ENCODE results near the gene TMEM253. TPM values are rescaled to one million over a fixed set of nuclear protein-coding genes. Genes with fewer than 3 reads are reported as not detected.

TMEM253 gene
- total RNA-seq, 1 experiment from 2014 or later: 0.49 TPM

DNA sequence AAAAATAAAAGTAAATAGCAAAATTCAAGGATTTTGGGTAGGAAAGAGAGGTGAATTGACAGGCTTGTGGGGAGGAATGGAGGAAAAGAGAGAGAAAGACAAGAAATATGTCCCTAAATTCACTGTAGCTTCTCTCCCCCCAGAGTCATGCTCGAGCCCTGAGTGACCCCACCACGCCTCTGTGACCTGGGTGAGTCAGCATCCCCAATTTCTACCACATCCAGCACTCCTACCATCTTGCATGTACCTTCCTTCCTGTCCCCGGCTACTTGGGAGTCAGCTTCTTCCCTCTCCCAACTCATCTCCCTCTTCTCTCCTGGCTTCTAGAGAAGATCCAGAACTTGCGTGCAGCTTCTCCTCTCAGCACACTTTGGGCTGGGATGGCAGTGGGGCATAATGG lies 12.2 kb upstream of the TMEM253 start:
- intact Hi-C loops (cut with micrococcal nuclease; ENCODE audit: unreplicated experiment): no loop called here
- POLR2A ChIA-PET (ENCODE audit: low non-redundant PET): no interaction called here
- peaks cover 92% of the 10 kb centered on the region for H3K36me3 ChIP-seq (ENCODE audit: insufficient read depth, low read length, poor library complexity, severe bottlenecking)
- TF ChIP-seq CTCF (conservative IDR thresholded peaks at IDR 0.05; ENCODE audit: low read depth, low read length): no peak
- no peak for TF ChIP-seq EZH2 (IDR thresholded peaks at IDR 0.05; ENCODE audit: borderline replicate concordance, low read depth, low read length, poor library complexity, severe bottlenecking)
- BruUV-seq (replicated peaks): no TSS peak
- H3K4me1 ChIP-seq (ENCODE audit: insufficient read depth, low read length, poor library complexity, severe bottlenecking): peaks cover 12% of the 10 kb centered on the region
- CTCF ChIA-PET: interaction anchor here (1.4 kb wide), 1 partner anchor 73 kb away, joined by 4 read pairs; no protein-coding TSS in a partner anchor
- no peaks in the 10 kb centered on the region for H3K9me3 ChIP-seq (ENCODE audit: low read depth, low read length, poor library complexity, severe bottlenecking)
- H3K27me3 ChIP-seq (replicated peaks; ENCODE audit: insufficient read depth, low read depth, low read length, poor library complexity): no peaks in the 10 kb centered on the region
- no peak for DNase-seq (ENCODE audit: low spot score)
- H3K27ac ChIP-seq (ENCODE audit: low read depth, low read length, poor library complexity, severe bottlenecking): peak overlapping the region; percentile 30
- H3K4me3 ChIP-seq (ENCODE audit: low read depth, low read length, poor library complexity, severe bottlenecking): no peak overlapping the region

GRCh38 chr14:21089271-21089670 lies 11.6 kb upstream of the TMEM253 start:
- CTCF ChIA-PET: interaction anchor here (1.4 to 1.8 kb wide), 2 partner anchors 21 to 74 kb away, joined by 4 to 10 read pairs; no protein-coding TSS in a partner anchor

GRCh38 chr14:21089877-21090193 lies 11.0 kb upstream of the TMEM253 start:
- Histone ChIP-seq H3K4me3 (ENCODE audit: low read depth, low read length, poor library complexity, severe bottlenecking) (no peak overlapping the region), H3K36me3 (ENCODE audit: insufficient read depth, low read length, poor library complexity, severe bottlenecking) (peaks cover 81% of the 10 kb centered on the region), H3K9me3 (ENCODE audit: low read depth, low read length, poor library complexity, severe bottlenecking) (no peaks in the 10 kb centered on the region), H3K27me3 (replicated peaks; ENCODE audit: insufficient read depth, low read depth, low read length, poor library complexity) (no peaks in the 10 kb centered on the region), H3K4me1 (ENCODE audit: insufficient read depth, low read length, poor library complexity, severe bottlenecking) (peaks cover 24% of the 10 kb centered on the region), H3K27ac (ENCODE audit: low read depth, low read length, poor library complexity, severe bottlenecking) (no peak overlapping the region)
- ChIA-PET POLR2A (ENCODE audit: low non-redundant PET) (no interaction called here), CTCF (interaction anchor here (1.0 to 1.8 kb wide), 4 partner anchors 19 to 75 kb away, joined by 3 to 10 read pairs (median 5); partner anchors contain the start of gene ARHGEF40)
- no TSS peak for BruUV-seq (replicated peaks)
- intact Hi-C loops (cut with micrococcal nuclease; ENCODE audit: unreplicated experiment): no loop called here
- TF ChIP-seq CTCF (conservative IDR thresholded peaks at IDR 0.05; ENCODE audit: low read depth, low read length) (no peak), EZH2 (IDR thresholded peaks at IDR 0.05; ENCODE audit: borderline replicate concordance, low read depth, low read length, poor library complexity, severe bottlenecking) (no peak)
- no peak for DNase-seq (ENCODE audit: low spot score)

More at GRCh38 chr14:21089271-21089670, 11.6 kb upstream of the TMEM253 start:
- H3K4me1 ChIP-seq (ENCODE audit: insufficient read depth, low read length, poor library complexity, severe bottlenecking): peaks cover 18% of the 10 kb centered on the region
- TF ChIP-seq EZH2 (IDR thresholded peaks at IDR 0.05; ENCODE audit: borderline replicate concordance, low read depth, low read length, poor library complexity, severe bottlenecking): no peak
- no peak for TF ChIP-seq CTCF (conservative IDR thresholded peaks at IDR 0.05; ENCODE audit: low read depth, low read length)
- no peak for DNase-seq (ENCODE audit: low spot score)
- H3K36me3 ChIP-seq (ENCODE audit: insufficient read depth, low read length, poor library complexity, severe bottlenecking): peaks cover 87% of the 10 kb centered on the region
- BruUV-seq (replicated peaks): TSS peak; percentile 11
- peak overlapping the region; percentile 30 for H3K27ac ChIP-seq (ENCODE audit: low read depth, low read length, poor library complexity, severe bottlenecking)
- POLR2A ChIA-PET (ENCODE audit: low non-redundant PET): no interaction called here
- H3K27me3 ChIP-seq (replicated peaks; ENCODE audit: insufficient read depth, low read depth, low read length, poor library complexity): no peaks in the 10 kb centered on the region
- no peak overlapping the region for H3K4me3 ChIP-seq (ENCODE audit: low read depth, low read length, poor library complexity, severe bottlenecking)
- H3K9me3 ChIP-seq (ENCODE audit: low read depth, low read length, poor library complexity, severe bottlenecking): no peaks in the 10 kb centered on the region
- intact Hi-C loops (cut with micrococcal nuclease; ENCODE audit: unreplicated experiment): no loop called here

All from A673 (cell line).